ENCODE data around the gene PI4KA.
"Not testable (repeated sequence)": the region's sequence is repeated elsewhere in the genome, so short reads cannot be mapped to it uniquely, and the experiment has no call there.

Gene PI4KA

GRCh38 chr22:20775342-20775895 lies 83.2 kb downstream of the PI4KA start:
- no peak for DNase-seq (ENCODE audit: low read depth)

- no peak for DNase-seq (ENCODE audit: low read depth)
Observed at GRCh38 chr22:20774882-20775281, 83.7 kb downstream of the PI4KA start.

GRCh38 chr22:20773793-20774212 lies 84.8 kb downstream of the PI4KA start, which contains the start of gene SERPIND1:
TSS of gene SERPIND1 (plus strand) at chr22:20774113. CDS start at chr22:20779313, 5,200 bp downstream.
- no peak for DNase-seq (ENCODE audit: low read depth)

- no peak for DNase-seq (ENCODE audit: low read depth)
Observed at GRCh38 chr22:20771918-20772625, 86.5 kb downstream of the PI4KA start.

GRCh38 chr22:20769496-20769826 lies 89.2 kb downstream of the PI4KA start:
- not testable (repeated sequence) for DNase-seq (ENCODE audit: low read depth)

GRCh38 chr22:20766530-20766929 lies 92.1 kb downstream of the PI4KA start:
- no peak for DNase-seq (ENCODE audit: low read depth)

- DNase-seq (ENCODE audit: low read depth): no peak
Observed at GRCh38 chr22:20765938-20766337, 92.7 kb downstream of the PI4KA start.

GRCh38 chr22:20764729-20765128 lies 93.9 kb downstream of the PI4KA start:
- no peak for DNase-seq (ENCODE audit: low read depth)

GRCh38 chr22:20764471-20764720 lies 94.2 kb downstream of the PI4KA start:
- no peak for DNase-seq (ENCODE audit: low read depth)

GRCh38 chr22:20763630-20764470 lies 94.8 kb downstream of the PI4KA start:
- no peak for DNase-seq (ENCODE audit: low read depth)

GRCh38 chr22:20762233-20762796 lies 96.3 kb downstream of the PI4KA start:
- DNase-seq (ENCODE audit: low read depth): no peak

- DNase-seq (ENCODE audit: low read depth): no peak
Observed at GRCh38 chr22:20761536-20761935, 97.1 kb downstream of the PI4KA start.

- no peak for DNase-seq (ENCODE audit: low read depth)
Observed at GRCh38 chr22:20760084-20760483, 98.5 kb downstream of the PI4KA start.

GRCh38 chr22:20758688-20759087 lies 99.9 kb downstream of the PI4KA start:
- no peak for DNase-seq (ENCODE audit: low read depth)

- DNase-seq (ENCODE audit: low read depth): no peak
Observed at GRCh38 chr22:20756846-20757245, 101.8 kb downstream of the PI4KA start.

GRCh38 chr22:20752873-20753272 lies 105.7 kb downstream of the PI4KA start:
- DNase-seq (ENCODE audit: low read depth): no peak

- DNase-seq (ENCODE audit: low read depth): no peak
Observed at GRCh38 chr22:20752104-20752741, 106.4 kb downstream of the PI4KA start.

GRCh38 chr22:20751185-20751851 lies 107.3 kb downstream of the PI4KA start:
- DNase-seq (ENCODE audit: low read depth): no peak

- DNase-seq (ENCODE audit: low read depth): no peak
Observed at GRCh38 chr22:20750461-20751184, 108.0 kb downstream of the PI4KA start.

- no peak for DNase-seq (ENCODE audit: low read depth)
Observed at GRCh38 chr22:20749453-20749852, 109.2 kb downstream of the PI4KA start.

GRCh38 chr22:20748731-20749428 lies 109.7 kb downstream of the PI4KA start:
- DNase-seq (ENCODE audit: low read depth): no peak
